ENCODE data around the gene MMP28. TPM values are rescaled to one million over a fixed set of nuclear protein-coding genes. Genes with fewer than 3 reads are reported as not detected.

MMP28 gene
- total and polyA plus RNA-seq, 2 of the 4 experiments (the other 2 are of a cell fraction) = 0.18 TPM; not detected in 1

DNA sequence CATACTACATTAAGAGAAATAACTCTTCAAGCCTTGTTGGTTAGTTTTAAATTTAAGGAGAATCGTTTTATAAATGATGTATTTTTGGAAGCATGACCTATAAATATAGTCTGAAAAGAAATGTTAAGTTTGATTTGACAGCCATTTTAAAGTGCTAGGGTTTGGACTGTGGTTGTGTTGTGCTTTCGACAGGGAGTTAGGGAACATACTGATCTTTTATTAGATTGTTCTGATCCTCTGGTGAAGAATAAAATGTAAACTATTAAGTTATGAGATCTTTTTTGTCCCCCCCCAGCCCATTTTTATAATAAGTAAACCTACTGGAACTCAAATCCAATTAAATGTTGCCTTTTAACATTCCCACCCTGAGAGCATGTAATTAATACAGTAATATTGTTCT lies 25.9 kb upstream of the MMP28 start:
- H4K8ac ChIP-seq (ENCODE audit: low read depth in 2 of 2, low read length in 2 of 2) = no peak overlapping the region

More for the DNA sequence above, 25.9 kb upstream of the MMP28 start:
- Histone ChIP-seq H3K56ac (ENCODE audit: extremely low read depth, insufficient read depth, low read length) (no peak overlapping the region), H3K9ac (ENCODE audit: low read depth, low read length) (no peak overlapping the region), H3K4me3 (ENCODE audit: insufficient read depth, low read depth, low read length) (no peak overlapping the region), H3K36me3 (ENCODE audit: control insufficient read depth, insufficient read depth, low read length) (peaks cover 37% of the 10 kb centered on the region), H2AK5ac (ENCODE audit: low read depth, low read length) (no peak overlapping the region), H4K91ac (ENCODE audit: insufficient read depth, low read depth, low read length) (no peak overlapping the region), H3K4ac (ENCODE audit: low read depth, low read length) (no peak overlapping the region), H3K4me2 (ENCODE audit: low read depth, low read length) (no peak overlapping the region), H3K27me3 (ENCODE audit: control insufficient read depth, insufficient read depth, low read length) (no peaks in the 10 kb centered on the region), H2AK9ac (replicated peaks; ENCODE audit: low read depth, low read length, poor library complexity) (no peak overlapping the region), H3K4me1 (ENCODE audit: control insufficient read depth, insufficient read depth, low read length) (peaks cover 4% of the 10 kb centered on the region; the same call in 1 of the 2 replicates), H3K14ac (replicated peaks; ENCODE audit: low read depth, low read length) (no peak overlapping the region), H3K18ac (ENCODE audit: low read depth, low read length) (no peak overlapping the region), H2BK15ac (ENCODE audit: low read depth, low read length) (no peak overlapping the region), H3K23ac (ENCODE audit: low read depth, low read length) (no peak overlapping the region), H2BK20ac (ENCODE audit: low read depth, low read length) (no peak overlapping the region), H3K79me1 (ENCODE audit: low read depth in 1 of 2, low read length in 2 of 2) (peaks cover 13 to 36% of the 10 kb centered on the region in 2 experiments), H2BK5ac (ENCODE audit: low read depth, low read length, poor library complexity, severe bottlenecking) (no peak overlapping the region), H2BK120ac (ENCODE audit: low read depth, low read length) (no peak overlapping the region), H2AFZ (replicated peaks; ENCODE audit: low read length, poor library complexity) (no peak overlapping the region), H4K5ac (ENCODE audit: low read depth, low read length) (no peak overlapping the region), H4K20me1 (ENCODE audit: insufficient read depth, low read length) (peaks cover 38% of the 10 kb centered on the region), H3K27ac (ENCODE audit: insufficient read depth, low read length) (no peak overlapping the region), H3K9me1 (ENCODE audit: insufficient read depth, low read length) (peaks cover 5% of the 10 kb centered on the region; the same call in 1 of the 2 replicates), H3K9me3 (ENCODE audit: control insufficient read depth, insufficient read depth, low read length) (no peaks in the 10 kb centered on the region)
- ChIA-PET CTCF (interaction anchor here (2.9 to 4.0 kb wide), 2 partner anchors 12 to 57 kb away, joined by 11 to 16 read pairs; partner anchors contain the start of gene TAF15), POLR2A (ENCODE audit: unreplicated experiment) (no interaction called here)
- TF ChIP-seq RFX5 (IDR thresholded peaks at IDR 0.05; ENCODE audit: low read depth, low read length) (no peak), NFE2L2 (IDR thresholded peaks at IDR 0.05; ENCODE audit: low read depth, low read length) (no peak), MAFK (IDR thresholded peaks at IDR 0.05; ENCODE audit: low read depth, low read length) (no peak), FOS (IDR thresholded peaks at IDR 0.05; ENCODE audit: low read depth, low read length) (no peak), SMC3 (IDR thresholded peaks at IDR 0.05; ENCODE audit: low read depth, low read length) (no peak), RAD21 (IDR thresholded peaks at IDR 0.05; ENCODE audit: low read length) (no peak), MAZ (IDR thresholded peaks at IDR 0.05; ENCODE audit: borderline replicate concordance, low read depth, low read length) (no peak), CHD1 (IDR thresholded peaks at IDR 0.05; ENCODE audit: low read depth, low read length) (no peak), CEBPB (IDR thresholded peaks at IDR 0.05; ENCODE audit: low read depth, low read length) (no peak), POLR2A (IDR thresholded peaks at IDR 0.05; ENCODE audit: low read depth, low read length) (no peak), BHLHE40 (IDR thresholded peaks at IDR 0.05; ENCODE audit: low read depth, low read length) (no peak), RCOR1 (IDR thresholded peaks at IDR 0.05; ENCODE audit: insufficient replicate concordance, low read length) (no peak)
- TF ChIP-seq, protein P1, sequence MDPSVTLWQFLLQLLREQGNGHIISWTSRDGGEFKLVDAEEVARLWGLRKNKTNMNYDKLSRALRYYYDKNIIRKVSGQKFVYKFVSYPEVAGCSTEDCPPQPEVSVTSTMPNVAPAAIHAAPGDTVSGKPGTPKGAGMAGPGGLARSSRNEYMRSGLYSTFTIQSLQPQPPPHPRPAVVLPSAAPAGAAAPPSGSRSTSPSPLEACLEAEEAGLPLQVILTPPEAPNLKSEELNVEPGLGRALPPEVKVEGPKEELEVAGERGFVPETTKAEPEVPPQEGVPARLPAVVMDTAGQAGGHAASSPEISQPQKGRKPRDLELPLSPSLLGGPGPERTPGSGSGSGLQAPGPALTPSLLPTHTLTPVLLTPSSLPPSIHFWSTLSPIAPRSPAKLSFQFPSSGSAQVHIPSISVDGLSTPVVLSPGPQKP (IDR thresholded peaks at IDR 0.05; ENCODE audit: borderline replicate concordance, low read depth, low read length) = no peak
- TF ChIP-seq, protein P2, sequence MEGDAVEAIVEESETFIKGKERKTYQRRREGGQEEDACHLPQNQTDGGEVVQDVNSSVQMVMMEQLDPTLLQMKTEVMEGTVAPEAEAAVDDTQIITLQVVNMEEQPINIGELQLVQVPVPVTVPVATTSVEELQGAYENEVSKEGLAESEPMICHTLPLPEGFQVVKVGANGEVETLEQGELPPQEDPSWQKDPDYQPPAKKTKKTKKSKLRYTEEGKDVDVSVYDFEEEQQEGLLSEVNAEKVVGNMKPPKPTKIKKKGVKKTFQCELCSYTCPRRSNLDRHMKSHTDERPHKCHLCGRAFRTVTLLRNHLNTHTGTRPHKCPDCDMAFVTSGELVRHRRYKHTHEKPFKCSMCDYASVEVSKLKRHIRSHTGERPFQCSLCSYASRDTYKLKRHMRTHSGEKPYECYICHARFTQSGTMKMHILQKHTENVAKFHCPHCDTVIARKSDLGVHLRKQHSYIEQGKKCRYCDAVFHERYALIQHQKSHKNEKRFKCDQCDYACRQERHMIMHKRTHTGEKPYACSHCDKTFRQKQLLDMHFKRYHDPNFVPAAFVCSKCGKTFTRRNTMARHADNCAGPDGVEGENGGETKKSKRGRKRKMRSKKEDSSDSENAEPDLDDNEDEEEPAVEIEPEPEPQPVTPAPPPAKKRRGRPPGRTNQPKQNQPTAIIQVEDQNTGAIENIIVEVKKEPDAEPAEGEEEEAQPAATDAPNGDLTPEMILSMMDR (conservative IDR thresholded peaks at IDR 0.05; ENCODE audit: low read depth, low read length) = no peak
- TF ChIP-seq, protein P3, sequence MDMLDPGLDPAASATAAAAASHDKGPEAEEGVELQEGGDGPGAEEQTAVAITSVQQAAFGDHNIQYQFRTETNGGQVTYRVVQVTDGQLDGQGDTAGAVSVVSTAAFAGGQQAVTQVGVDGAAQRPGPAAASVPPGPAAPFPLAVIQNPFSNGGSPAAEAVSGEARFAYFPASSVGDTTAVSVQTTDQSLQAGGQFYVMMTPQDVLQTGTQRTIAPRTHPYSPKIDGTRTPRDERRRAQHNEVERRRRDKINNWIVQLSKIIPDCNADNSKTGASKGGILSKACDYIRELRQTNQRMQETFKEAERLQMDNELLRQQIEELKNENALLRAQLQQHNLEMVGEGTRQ (IDR thresholded peaks at IDR 0.05; ENCODE audit: low read depth, low read length) = no peak
- ATAC-seq (ENCODE audit: low read depth) = no peak
- dilution Hi-C loops (cut with HindIII; ENCODE audit: low sequenced_read_pairs, unreplicated experiment) = no loop called here
- 100% methylated on average over 1 of the region's 2 CpGs; no CpG with 5 or more reads in 1 of the 2 experiments for WGBS, 2 experiments (ENCODE audit: extremely low coverage in 2 of 2, insufficient read length in 1 of 2)
- intact Hi-C loops (cut with micrococcal nuclease) = no loop called here
- no peak for DNase-seq
- no TSS peak for BruUV-seq (replicated peaks)
- in situ Hi-C loops (cut with MboI; ENCODE audit: low sequenced_read_pairs) = no loop called here

Data from IMR-90 (cell line).